Measurements from ENCODE around the gene NEK1.

DNA sequence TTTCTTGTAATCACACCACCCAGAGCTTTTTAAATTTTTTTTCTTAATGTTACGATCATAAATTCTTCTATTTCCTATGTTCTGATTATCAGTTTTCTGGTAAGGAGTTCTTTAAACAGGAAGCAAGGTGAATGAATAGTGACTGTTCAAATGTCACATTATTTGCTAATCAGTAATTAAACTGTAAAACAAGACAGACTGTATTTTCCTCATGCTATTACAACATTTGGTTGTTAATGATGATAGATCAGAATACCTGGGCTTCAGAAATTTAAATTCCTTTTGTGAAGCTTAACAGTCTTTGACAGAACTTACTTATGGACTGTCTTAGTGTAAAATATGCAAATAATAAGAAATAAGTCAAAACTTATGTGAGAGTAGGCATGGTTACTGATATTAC lies 49.4 kb upstream of the NEK1 start:
- TF ChIP-seq EZH2phosphoT487 (IDR thresholded peaks at IDR 0.05; ENCODE audit: low read depth) = no peak
- TF ChIP-seq, protein P1, sequence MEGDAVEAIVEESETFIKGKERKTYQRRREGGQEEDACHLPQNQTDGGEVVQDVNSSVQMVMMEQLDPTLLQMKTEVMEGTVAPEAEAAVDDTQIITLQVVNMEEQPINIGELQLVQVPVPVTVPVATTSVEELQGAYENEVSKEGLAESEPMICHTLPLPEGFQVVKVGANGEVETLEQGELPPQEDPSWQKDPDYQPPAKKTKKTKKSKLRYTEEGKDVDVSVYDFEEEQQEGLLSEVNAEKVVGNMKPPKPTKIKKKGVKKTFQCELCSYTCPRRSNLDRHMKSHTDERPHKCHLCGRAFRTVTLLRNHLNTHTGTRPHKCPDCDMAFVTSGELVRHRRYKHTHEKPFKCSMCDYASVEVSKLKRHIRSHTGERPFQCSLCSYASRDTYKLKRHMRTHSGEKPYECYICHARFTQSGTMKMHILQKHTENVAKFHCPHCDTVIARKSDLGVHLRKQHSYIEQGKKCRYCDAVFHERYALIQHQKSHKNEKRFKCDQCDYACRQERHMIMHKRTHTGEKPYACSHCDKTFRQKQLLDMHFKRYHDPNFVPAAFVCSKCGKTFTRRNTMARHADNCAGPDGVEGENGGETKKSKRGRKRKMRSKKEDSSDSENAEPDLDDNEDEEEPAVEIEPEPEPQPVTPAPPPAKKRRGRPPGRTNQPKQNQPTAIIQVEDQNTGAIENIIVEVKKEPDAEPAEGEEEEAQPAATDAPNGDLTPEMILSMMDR (IDR thresholded peaks at IDR 0.05; ENCODE audit: low read depth, low read length) = no peak
